ENCODE data around the gene NCOA5.
"Not testable (repeated sequence)": the region's sequence is repeated elsewhere in the genome, so short reads cannot be mapped to it uniquely, and the experiment has no call there.

NCOA5 gene

GRCh38 chr20:46120136-46120535, 30.4 kb upstream of the NCOA5 start:
- no peak for DNase-seq (ENCODE audit: low read depth, low spot score)

GRCh38 chr20:46119547-46119946, 29.8 kb upstream of the NCOA5 start:
- no peak for DNase-seq (ENCODE audit: low read depth, low spot score)

- no peak for DNase-seq (ENCODE audit: low read depth, low spot score)
These were observed 29.3 kb upstream of the NCOA5 start for GRCh38 chr20:46119028-46119546.

GRCh38 chr20:46118481-46119020, 28.8 kb upstream of the NCOA5 start:
- no peak for DNase-seq (ENCODE audit: low read depth, low spot score)

GRCh38 chr20:46117704-46118467, 28.1 kb upstream of the NCOA5 start, which contains the start of gene CD40:
Gene CD40 (plus strand): TSS chr20:46118314. CDS start chr20:46118344, 30 bp downstream.
- peak; percentile 13 for DNase-seq (ENCODE audit: low read depth, low spot score)

GRCh38 chr20:46114449-46114848, 24.7 kb upstream of the NCOA5 start:
- DNase-seq (ENCODE audit: low read depth, low spot score), result no peak

- no peak for DNase-seq (ENCODE audit: low read depth, low spot score)
These were observed 23.3 kb upstream of the NCOA5 start for GRCh38 chr20:46113113-46113470.

- DNase-seq (ENCODE audit: low read depth, low spot score), result no peak
These were observed 22.8 kb upstream of the NCOA5 start for GRCh38 chr20:46112430-46113112.

GRCh38 chr20:46111836-46112212, 22.1 kb upstream of the NCOA5 start:
- DNase-seq (ENCODE audit: low read depth, low spot score), result no peak

GRCh38 chr20:46111028-46111835, 21.5 kb upstream of the NCOA5 start:
- DNase-seq (ENCODE audit: low read depth, low spot score), result no peak

GRCh38 chr20:46108976-46109375, 19.2 kb upstream of the NCOA5 start:
- no peak for DNase-seq (ENCODE audit: low read depth, low spot score)

- DNase-seq (ENCODE audit: low read depth, low spot score), result no peak
These were observed 18.7 kb upstream of the NCOA5 start for GRCh38 chr20:46108435-46108841.

GRCh38 chr20:46107061-46107460, 17.3 kb upstream of the NCOA5 start:
- no peak for DNase-seq (ENCODE audit: low read depth, low spot score)

GRCh38 chr20:46104262-46104661, 14.5 kb upstream of the NCOA5 start:
- no peak for DNase-seq (ENCODE audit: low read depth, low spot score)

GRCh38 chr20:46102940-46103339, 13.2 kb upstream of the NCOA5 start:
- DNase-seq (ENCODE audit: low read depth, low spot score), result no peak

- DNase-seq (ENCODE audit: low read depth, low spot score), result no peak
These were observed 12.2 kb upstream of the NCOA5 start for GRCh38 chr20:46101957-46102356.

- no peak for DNase-seq (ENCODE audit: low read depth, low spot score)
These were observed 11.2 kb upstream of the NCOA5 start for GRCh38 chr20:46100988-46101387.

GRCh38 chr20:46100444-46100843, 10.7 kb upstream of the NCOA5 start:
- DNase-seq (ENCODE audit: low read depth, low spot score), result not testable (repeated sequence)

- DNase-seq (ENCODE audit: low read depth, low spot score), result no peak
These were observed 9.9 kb upstream of the NCOA5 start for GRCh38 chr20:46099491-46100287.

- no peak for DNase-seq (ENCODE audit: low read depth, low spot score)
These were observed 3.8 kb upstream of the NCOA5 start for GRCh38 chr20:46093531-46093930.

Data from brain pericyte (primary cell).